ENCODE results near the gene TMX2. TPM values are rescaled to one million over a fixed set of nuclear protein-coding genes. Genes with fewer than 3 reads are reported as not detected.

Gene TMX2
- total RNA-seq, 1 donor from 2014 or later = 54.2 TPM

DNA sequence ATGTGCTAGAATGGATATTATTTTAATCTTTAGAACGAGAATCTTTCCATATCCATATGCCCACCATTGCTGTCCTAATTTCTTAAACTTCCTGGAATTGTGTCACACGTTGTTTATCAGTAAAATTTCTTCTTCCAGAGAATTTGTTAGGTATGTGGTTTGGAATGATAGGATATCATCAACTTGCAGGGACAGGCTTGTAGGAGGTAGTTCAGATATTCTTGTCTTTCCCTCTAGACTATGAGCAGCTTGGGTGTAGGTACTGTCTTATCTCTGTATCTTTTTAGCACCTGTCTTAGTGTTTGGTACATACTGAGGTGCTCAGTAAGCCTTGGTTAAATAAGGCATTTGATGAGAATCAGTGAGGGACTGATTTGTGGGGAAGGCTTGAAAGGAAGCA is 52.6 kb downstream of the TMX2 start:
- no peak for DNase-seq (ENCODE audit: low read depth in 2 of 2)

DNA sequence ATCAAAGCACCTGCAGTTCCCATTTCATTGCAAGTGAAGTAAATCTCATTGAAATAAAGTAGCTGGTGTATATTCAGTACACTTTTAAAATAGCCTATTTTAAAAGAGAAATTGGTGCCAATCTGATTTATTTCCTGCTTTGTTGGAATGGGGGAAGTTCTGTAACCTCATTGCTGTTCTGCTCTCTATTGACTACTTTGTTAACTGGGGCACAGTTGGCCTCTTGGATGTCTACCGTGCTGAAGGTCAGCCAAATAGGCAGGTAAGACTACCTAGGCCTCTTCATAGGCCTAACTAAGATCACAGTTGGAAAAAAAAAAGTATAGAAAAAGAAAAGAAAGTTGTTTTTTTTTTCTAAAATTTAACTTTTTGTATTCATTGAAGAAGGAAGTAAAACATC is 58.4 kb downstream of the TMX2 start:
- DNase-seq (ENCODE audit: low read depth in 2 of 2) = peak in 1 of 2 donors; percentile 28

DNA sequence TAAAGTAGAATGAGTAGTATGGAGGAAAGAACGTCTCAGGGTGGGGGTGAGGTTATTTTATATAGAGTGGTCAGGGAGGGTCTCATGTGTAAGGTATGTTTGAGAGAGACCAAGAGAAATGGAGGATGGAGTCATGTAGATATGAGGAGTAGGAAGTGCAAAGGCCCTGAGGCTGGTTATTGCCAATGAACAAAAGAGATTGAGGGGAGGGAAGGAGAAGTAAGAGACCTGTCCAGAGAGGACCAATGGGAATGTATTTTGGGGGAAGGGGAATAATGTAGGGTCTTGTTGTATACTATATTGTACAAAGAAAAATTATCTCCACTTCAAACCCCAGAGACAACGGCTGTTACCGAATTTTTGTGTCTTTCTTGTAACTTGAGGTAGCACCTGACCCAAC is 59.0 kb downstream of the TMX2 start:
- no peak for DNase-seq (ENCODE audit: low read depth in 2 of 2)

DNA sequence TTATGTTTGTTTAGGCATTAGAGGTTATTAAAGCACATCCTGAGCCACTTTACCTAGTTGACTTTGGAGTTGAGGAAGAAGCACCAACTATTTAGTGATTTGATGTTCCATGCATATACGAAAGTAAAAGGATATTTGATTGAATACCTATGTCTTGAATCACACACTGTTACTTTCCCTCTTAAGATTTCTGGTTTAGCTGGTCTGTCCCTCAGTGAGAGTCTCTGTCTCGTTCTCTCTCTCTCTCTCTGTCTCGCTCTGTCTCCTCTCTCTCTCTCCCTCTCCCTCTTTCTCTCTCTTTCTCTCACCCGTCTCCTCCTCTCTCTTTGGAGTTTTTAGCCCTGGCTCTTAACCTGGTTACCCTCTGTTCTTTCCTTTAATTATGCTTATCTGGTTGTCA is 60.2 kb downstream of the TMX2 start:
- DNase-seq (ENCODE audit: low read depth in 2 of 2) = no peak

DNA sequence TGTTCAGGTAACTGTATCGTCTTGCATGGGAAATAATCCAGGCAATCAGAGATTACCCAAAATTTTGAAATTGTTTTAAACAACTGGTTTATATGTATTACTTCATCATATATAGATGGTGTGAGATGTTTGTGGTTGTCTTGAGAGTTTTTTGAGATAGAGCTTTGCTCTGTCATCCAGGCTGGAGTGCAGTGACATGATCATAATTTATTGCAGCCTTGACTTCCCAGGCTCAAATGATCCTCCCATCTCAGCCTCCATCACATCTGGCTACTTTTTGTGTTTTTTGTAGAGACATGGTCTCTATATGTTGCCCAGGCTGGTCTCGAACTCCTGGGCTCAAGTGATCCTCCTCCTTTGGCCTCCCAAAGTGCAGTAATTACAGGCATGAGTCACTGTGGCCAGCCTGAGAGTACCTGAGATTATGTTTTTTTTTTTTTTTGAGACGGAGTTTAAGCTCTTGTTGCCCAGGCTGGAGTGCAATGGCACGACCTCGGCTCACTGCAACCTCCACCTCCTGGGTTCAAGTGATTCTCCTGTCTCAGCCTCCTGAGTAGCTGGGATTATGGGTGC is 60.7 kb downstream of the TMX2 start:
- no peak for DNase-seq (ENCODE audit: low read depth in 2 of 2)

DNA sequence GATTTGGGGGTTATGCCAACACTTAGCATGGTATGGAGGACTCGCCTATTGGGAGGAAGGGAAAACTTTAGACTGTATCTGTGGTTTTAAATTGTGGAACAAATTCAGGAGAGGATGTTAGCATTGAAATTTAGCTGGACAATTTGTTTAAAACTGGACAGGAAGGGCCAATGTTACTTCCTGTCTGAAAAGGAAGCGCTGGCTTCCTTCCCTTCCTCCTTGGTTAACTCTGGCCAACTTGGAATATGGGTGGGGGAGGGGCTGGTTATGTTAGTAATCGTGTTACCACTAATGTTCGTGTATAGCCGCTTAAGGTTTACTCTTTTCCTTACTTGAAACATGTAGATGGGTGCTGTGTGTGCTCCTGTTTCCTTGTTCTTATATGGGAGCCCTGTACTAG is 63.1 kb downstream of the TMX2 start:
- DNase-seq (ENCODE audit: low read depth in 2 of 2) = peak; percentile 65 to 84

DNA sequence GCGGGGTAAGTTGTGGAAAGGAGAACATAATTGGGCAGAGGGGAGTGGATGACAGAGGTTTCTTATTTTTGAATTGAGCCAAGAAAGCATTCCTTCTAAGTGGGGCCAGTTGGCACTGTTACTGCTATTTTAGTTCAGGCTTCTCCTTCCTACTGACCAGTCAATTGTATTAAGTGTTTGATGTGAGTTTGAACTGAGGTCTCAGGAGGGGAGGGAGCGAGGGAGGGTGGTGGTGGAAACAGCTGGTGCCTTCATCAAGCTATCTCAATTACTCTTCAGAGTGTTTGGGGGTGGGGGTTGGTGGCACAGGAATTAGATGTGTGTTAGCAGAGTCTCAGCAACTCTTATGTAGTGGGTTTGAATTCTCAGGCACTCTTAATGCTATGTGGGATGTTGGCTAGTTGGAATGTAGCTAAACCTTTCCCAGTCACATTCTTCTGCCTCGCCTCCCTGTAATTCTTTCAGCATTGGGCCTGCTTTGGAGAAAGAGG is 63.7 kb downstream of the TMX2 start:
- peak in 1 of 2 donors; percentile 83 for DNase-seq (ENCODE audit: low read depth in 2 of 2)

DNA sequence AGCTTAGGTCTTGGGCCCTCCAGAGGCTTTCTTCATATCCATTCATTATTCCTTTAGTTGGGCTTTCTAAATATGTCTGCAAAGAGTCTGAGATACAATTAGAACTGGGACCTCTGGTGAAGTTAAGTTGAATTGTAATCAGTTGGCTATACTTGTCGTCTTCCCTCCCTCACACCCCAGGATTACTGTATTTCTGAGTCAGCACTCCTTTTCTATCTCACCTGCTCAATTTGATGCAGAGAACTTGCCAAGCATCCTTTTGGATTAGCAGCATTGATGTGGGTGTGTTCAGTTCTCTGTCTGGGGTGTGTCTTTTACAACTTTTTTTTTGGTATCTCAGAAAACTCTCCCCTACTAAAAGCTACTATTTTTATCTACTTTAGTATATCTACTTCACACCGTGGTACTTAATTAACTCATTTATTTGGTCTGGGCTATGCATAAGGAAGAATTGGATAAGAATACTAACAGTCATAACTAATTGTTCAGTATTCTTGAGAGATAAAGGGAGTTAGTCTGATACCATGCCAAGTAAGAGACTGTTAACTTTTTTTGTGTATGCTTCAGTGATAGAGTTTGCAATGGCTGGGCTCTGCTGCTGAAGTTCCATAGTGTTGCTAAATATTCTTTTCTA is 64.3 kb downstream of the TMX2 start:
- no peak for DNase-seq (ENCODE audit: low read depth in 2 of 2)

DNA sequence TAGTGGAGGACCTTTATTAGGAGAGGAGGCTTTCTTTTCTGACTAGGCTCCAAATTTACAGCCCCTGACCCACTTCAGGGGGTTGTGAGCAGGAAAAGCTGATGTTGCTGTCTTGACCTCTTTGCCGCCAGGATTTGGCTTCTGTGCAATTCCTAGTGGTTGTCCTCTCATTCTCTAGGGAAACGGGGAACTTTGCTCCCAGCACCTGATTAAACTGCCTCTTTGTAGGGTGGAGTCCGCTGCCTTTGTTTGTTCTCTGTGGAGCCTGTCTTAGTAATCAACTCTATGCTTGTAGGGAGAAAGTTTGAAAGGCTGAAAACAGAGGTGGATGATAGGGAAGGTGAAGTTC is 65.5 kb downstream of the TMX2 start:
- peak; percentile 70 to 76 for DNase-seq (ENCODE audit: low read depth in 2 of 2)

DNA sequence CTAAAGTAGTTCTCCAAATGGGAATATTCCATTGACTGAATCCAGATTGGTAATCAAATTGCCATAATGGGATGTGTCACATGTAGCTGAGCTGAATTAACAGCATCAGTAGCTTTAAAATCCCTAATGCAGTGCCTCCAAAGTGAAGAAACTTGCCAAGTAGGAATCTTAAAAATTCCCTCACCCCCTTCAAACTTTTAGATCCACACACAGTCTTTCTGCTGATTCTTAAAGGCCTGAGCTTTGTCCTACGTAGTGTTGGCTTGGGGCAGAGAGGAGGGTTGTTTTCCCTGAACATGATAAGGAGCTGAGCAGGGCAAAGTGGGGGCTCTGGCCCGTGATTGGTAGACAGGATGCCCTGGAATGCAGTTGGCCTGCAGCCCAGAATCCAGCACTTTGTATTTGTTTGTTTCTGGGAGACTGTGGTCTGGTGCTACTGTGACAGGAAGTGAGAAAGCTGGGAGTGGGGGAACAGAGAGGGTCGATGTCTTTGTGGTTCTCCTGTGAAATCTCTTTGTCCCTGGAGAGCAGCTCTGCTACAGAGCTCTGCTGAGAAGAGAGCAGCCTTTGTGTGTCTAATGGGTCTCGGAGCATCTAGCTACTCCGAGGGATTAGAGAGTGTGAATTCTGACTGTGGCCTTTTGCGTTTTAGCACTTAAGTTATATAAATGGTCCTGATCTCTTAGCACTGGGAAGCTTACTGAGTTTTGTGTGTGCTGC is 66.1 kb downstream of the TMX2 start:
- DNase-seq (ENCODE audit: low read depth in 2 of 2) = peak; percentile 96 to 99

DNA sequence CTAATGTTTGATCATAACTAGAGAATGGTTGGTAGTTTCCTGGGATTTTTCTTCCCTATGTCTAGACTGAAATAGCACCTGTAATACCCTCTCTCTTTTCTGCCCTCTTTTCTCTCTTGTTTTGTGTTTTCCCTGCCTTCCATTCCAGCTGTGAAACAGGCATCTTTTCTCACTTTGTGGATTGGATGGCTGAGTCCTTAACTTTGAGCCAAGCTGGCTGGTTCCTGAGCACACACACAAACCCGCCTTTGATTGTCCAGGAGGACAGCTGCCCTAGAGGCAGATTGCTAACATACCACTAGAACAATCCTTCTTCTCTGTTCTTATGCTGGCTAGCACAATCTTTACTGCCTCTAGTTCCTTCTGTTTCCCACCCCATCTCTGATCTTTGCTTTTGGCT is 66.9 kb downstream of the TMX2 start:
- peak; percentile 60 to 73 for DNase-seq (ENCODE audit: low read depth in 2 of 2)

DNA sequence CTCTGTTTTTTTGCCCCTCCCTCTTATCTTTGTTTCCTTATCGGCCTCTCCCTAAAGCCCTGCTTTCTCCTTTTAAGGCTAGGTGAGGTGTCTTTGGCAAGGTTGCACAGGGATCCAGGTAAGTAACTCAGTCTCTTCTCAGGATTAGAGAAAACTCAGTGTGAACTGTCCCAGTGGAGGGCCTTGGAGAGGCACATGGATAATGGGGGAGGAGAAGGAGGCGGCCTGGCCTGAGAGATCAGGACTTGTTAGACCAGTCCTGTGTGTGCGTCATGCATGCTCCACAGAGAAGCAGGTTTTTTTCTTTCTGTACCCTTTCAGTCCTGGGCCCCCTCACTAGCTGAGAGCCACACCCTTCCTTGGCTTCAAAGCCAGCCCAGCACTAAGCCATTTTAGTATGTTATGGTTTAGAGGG is 69.1 kb downstream of the TMX2 start:
- DNase-seq (ENCODE audit: low read depth in 2 of 2) = peak in 1 of 2 donors; percentile 77

DNA sequence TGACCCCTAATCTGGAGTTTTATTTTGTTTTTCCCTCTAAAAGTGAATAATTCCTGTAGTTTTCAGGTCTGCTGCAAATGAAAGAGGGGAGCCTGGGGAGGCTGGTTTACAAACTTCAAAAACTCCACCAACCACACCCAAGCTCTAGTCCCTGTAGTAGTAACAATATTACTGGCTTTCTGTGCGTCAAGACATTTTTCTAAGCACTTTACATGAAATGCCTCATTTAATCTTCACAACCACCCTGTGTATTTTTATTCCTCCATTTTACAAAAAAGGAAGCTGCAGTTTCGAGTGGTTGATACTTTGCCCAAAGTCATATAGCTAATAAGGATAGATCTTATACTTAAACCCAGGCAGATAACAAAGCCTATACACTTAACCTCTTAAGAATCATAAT is 72.7 kb downstream of the TMX2 start:
- DNase-seq (ENCODE audit: low read depth in 2 of 2) = no peak

DNA sequence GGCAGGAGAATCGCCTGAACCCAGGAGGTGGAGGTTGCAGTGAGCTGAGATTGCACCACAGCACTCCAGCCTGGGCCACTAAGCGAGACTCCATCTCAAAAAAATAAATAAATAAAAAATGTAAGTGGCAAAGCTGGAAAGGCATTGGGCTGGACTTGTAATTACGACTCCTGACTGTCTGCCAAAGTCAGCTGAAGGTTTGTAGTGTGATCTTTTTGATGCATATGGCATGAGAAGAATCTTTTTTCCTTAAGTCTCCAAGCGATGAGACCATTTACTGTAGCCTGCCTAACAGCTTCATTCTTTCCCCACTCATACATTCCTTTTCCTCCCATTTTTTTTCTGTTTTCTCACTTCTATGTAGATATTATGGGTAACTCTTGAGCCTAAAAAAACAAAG is 74.0 kb downstream of the TMX2 start:
- DNase-seq (ENCODE audit: low read depth in 2 of 2) = no peak

DNA sequence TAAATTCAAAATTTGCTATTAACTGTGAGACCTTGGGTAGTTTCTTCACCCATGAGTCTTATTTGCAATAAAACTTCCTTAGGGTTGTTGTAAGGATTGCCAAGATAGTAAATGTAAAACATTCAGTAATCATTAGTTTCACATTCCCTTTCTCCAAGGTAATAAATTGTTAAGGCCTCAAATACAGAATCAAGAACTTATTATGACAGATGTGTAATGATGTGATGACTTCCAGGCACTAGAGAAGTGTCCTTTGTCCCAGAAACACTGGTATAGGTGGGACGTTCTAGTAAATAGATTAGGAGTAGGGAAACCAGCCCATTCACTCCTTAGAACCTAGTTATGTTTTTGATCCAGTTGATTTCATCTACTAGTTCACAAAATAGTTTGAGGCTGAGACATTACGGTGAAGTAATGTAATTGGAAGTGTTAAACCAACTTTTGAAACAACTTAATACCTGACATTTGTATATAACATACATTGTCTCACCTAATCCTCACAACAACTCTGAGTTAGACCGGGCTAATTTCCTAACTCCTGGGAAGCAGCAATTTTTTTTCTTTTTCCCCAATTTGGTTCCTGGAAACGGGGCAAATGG is 74.7 kb downstream of the TMX2 start:
- DNase-seq (ENCODE audit: low read depth in 2 of 2) = no peak

DNA sequence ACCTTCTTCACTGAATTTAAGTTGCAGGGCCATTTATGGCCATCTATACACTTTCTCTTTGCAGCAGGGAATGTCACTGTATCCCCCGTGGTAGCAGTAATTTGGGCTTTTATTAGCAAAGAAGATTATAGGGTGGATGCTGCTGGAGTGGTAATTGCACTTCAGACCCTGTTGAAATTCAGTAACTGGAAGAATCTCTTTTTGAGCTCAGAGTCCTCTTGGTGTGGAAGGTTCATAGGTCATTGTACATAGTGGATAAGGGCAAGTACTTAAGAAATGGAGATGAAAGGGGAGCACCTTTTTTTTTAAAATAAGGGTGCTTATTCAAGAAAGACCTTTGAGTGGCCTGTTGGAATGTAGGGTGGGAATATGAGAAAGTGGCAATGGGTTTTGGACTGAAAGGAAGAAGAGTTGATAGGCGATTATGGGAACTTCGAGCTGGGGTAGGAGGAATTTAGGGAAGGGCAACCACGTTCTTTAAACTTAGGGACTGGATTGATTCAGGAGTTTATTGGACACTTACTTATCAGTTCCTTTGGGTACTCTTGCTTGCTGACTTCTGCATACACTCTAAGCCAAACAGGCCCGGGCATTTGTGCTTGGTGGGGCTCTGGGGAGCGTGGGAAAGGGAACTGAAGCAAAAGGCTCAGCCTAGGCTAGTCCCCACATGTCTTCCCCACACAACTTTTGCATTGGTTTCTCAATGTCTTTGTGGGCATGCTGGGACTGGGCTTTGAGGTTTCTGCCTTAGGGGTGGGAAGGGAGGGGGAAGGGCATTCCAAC is 75.7 kb downstream of the TMX2 start:
- no peak for DNase-seq (ENCODE audit: low read depth in 2 of 2)

DNA sequence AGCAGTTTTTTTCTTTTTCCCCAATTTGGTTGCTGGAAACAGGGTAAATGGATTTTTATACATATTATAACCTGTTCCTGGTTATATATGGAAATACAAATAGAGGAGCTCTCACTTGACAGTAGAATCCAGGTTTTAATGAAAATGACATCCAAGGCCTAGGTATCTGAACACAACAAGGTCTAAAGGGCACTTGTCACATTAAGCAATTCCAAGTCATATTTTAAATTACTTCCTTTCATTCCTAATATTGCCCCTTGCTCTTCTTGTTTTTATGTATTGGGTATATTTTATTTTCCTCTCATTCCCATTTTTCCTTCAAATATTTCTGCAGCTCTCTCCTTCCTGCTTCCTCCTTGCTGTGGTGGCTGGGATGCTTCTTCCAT is 76.3 kb downstream of the TMX2 start:
- DNase-seq (ENCODE audit: low read depth in 2 of 2) = no peak

Other genes with a start within 250 kb of the TMX2 start
- gene SLC43A1, start 196.9 kb upstream of the TMX2 start, total RNA-seq = 9.6 and 16.9 TPM in 2 replicates
- 42.5 and 55.8 TPM in 2 replicates for gene TIMM10, start 181.8 kb upstream of the TMX2 start, total RNA-seq
- gene SMTNL1, start 175.0 kb upstream of the TMX2 start, total RNA-seq = not detected in 2 replicates
- gene UBE2L6, start 144.9 kb upstream of the TMX2 start, total RNA-seq = 29.2 and 44.8 TPM in 2 replicates
- 0.40 TPM in 1 of 2 replicates, not detected in the other for gene SERPING1, start 114.9 kb upstream of the TMX2 start, total RNA-seq
- gene YPEL4, start 62.7 kb upstream of the TMX2 start, total RNA-seq = under 0.01 TPM in 2 replicates
- 14.6 and 19.0 TPM in 2 replicates for gene CLP1, start 54.8 kb upstream of the TMX2 start, total RNA-seq
- gene ZDHHC5, start 44.5 kb upstream of the TMX2 start, total RNA-seq = 25.1 and 35.7 TPM in 2 replicates
- 10.5 and 11.3 TPM in 2 replicates for gene MED19, start 378 bp upstream of the TMX2 start, total RNA-seq
- 66.3 and 73.8 TPM in 2 replicates for gene SELENOH, start 28.9 kb downstream of the TMX2 start, total RNA-seq
- gene BTBD18, start 39.2 kb downstream of the TMX2 start, total RNA-seq = not detected in 2 replicates
- 174 and 212 TPM in 2 replicates for gene CTNND1, start 49.2 kb downstream of the TMX2 start, total RNA-seq